CD4-positive, alpha-beta T cell (primary cell): Measurements from ENCODE around the gene EMSY. TPM values are rescaled to one million over a fixed set of nuclear protein-coding genes. Genes with fewer than 3 reads are reported as not detected.

ENCODE experiments used
- ATAC-seq: fragments of 200-7000 bp; cut with Tn5 transposase; one replicate; pipeline ENCODE4 v1.10.0; 2022; ENCODE audit warnings: mild to moderate bottlenecking; ENCODE audit not compliant: poor library complexity
- CTCF ChIA-PET: fragments of 350-600 bp; sonication (Branson Sonifier 250); formaldehyde crosslinking; loops from one replicate; lab custom pipeline; 2021; ENCODE audit warnings: antibody characterized with exemption, inconsistent platforms; lab: Charles Lee
- POLR2A ChIA-PET: fragments of 350-600 bp; sonication (Branson Sonifier 250); formaldehyde crosslinking; loops from one replicate; lab custom pipeline; 2021; ENCODE audit warnings: antibody characterized with exemption, inconsistent platforms; lab: Charles Lee
- DNase-seq, 14 experiments: peaks; one replicate each; pipeline ENCODE4 v3.0.0-alpha.2; 2013 to 2020; ENCODE audit warnings: mixed read lengths in 2 of 14
- H3K27ac ChIP-seq, 2 donors: one replicate each; pipeline versions ENCODE4 v1.5.1 to v1.7.0; 2013; ENCODE audit warnings: low read length in 2 of 2, low read depth in 1 of 2, mild to moderate bottlenecking in 1 of 2
- H3K27me3 ChIP-seq, 2 experiments: 1 replicate in 1 of 2; 2 replicates in 1 of 2; pipeline versions ENCODE4 v1.6.1 to v1.7.0; 2013; ENCODE audit warnings: low read length in 2 of 2, control low read depth in 1 of 2, mild to moderate bottlenecking in 1 of 2, moderate library complexity in 1 of 2; ENCODE audit not compliant: insufficient read depth in 2 of 2, control insufficient read depth in 1 of 2
- H3K36me3 ChIP-seq: one replicate; pipeline ENCODE4 v1.6.1; 2013; ENCODE audit warnings: low read length, control low read depth; ENCODE audit not compliant: insufficient read depth
- H3K4me1 ChIP-seq: one replicate; pipeline ENCODE4 v1.6.1; 2013; ENCODE audit warnings: low read length, control low read depth; ENCODE audit not compliant: insufficient read depth
- H3K4me3 ChIP-seq: one replicate; pipeline ENCODE4 v1.5.1; 2013; ENCODE audit warnings: mild to moderate bottlenecking, low read length, moderate library complexity
- H3K9me3 ChIP-seq, 2 experiments: 1 replicate in 1 of 2; 2 replicates in 1 of 2; pipeline versions ENCODE4 v1.6.1 to v1.7.0; 2013; ENCODE audit warnings: low read length in 2 of 2, mild to moderate bottlenecking in 2 of 2, control low read depth in 1 of 2, moderate library complexity in 1 of 2; ENCODE audit not compliant: control insufficient read depth in 1 of 2, insufficient read depth in 1 of 2
- H3K27ac Mint-ChIP-seq: one replicate; pipeline ENCODE4 v1.8.0; 2020; ENCODE audit warnings: mixed read lengths
- H3K27me3 Mint-ChIP-seq: one replicate; pipeline ENCODE4 v1.8.0; 2021; ENCODE audit warnings: mixed read lengths
- H3K36me3 Mint-ChIP-seq: one replicate; pipeline ENCODE4 v1.8.0; 2021; ENCODE audit warnings: low read depth, mixed read lengths
- H3K4me1 Mint-ChIP-seq: one replicate; pipeline ENCODE4 v1.8.0; 2021; ENCODE audit warnings: low read depth, mixed read lengths
- H3K4me3 Mint-ChIP-seq: one replicate; pipeline ENCODE4 v1.8.0; 2020; ENCODE audit warnings: mild to moderate bottlenecking, mixed read lengths
- H3K9me3 Mint-ChIP-seq: one replicate; pipeline ENCODE4 v1.8.0; 2020; ENCODE audit warnings: mixed read lengths
- CTCF ChIP-seq: fragments of 200-600 bp; IDR thresholded peaks from one replicate; pipeline ENCODE4 v1.8.0; 2022; ENCODE audit warnings: antibody characterized with exemption, mild to moderate bottlenecking
- intact Hi-C, 2 experiments: fragments of 100-400 bp; cut with DNase I in 1 of 2; cut with micrococcal nuclease in 1 of 2; formaldehyde crosslinking; loops; one replicate each; pipeline versions ENCODE4 v1.15.1 to v1.9.0; 2023 to 2025; cut with DNase I, micrococcal nuclease
- total RNA-seq, 174 experiments: library from RNA in 2 of 174; stranded (reverse) in 2 of 174; gene quantifications; one replicate each; pipeline ENCODE4 v1.2.3 and lab custom pipeline; 2021 to 2026

EMSY gene
- total RNA-seq, 2 experiments from 2014 or later: 20.9 to 21.8 TPM

GRCh38 chr11:76597533-76598425 lies 153.0 kb downstream of the EMSY start:
- Mint-ChIP-seq H3K27ac (no peak overlapping the region), H3K36me3 (no peaks in the 10 kb centered on the region), H3K4me1 (peaks cover 5% of the 10 kb centered on the region), H3K4me3 (no peak overlapping the region), H3K9me3 (no peaks in the 10 kb centered on the region), H3K27me3 (no peaks in the 10 kb centered on the region)
- DNase-seq: no peak
- Histone ChIP-seq H3K27ac (no peak overlapping the region), H3K36me3 (no peaks in the 10 kb centered on the region), H3K9me3 (no peaks in the 10 kb centered on the region), H3K4me1 (no peaks in the 10 kb centered on the region), H3K27me3 (no peaks in the 10 kb centered on the region), H3K4me3 (no peak overlapping the region)
- intact Hi-C loops: no loop called here
- TF ChIP-seq CTCF: no peak
- no peak for ATAC-seq
- CTCF ChIA-PET: no interaction called here
- POLR2A ChIA-PET: no interaction called here

GRCh38 chr11:76598426-76598839 lies 153.6 kb downstream of the EMSY start:
- no peaks in the 10 kb centered on the region for H3K9me3 Mint-ChIP-seq
- DNase-seq (peak in 1 of 14 experiments; percentile 26), ATAC-seq (no peak)
- Histone ChIP-seq H3K27ac (no peak overlapping the region), H3K27me3 (no peaks in the 10 kb centered on the region), H3K4me3 (no peak overlapping the region), H3K36me3 (no peaks in the 10 kb centered on the region), H3K4me1 (no peaks in the 10 kb centered on the region), H3K9me3 (no peaks in the 10 kb centered on the region)
- ChIA-PET CTCF (no interaction called here), POLR2A (no interaction called here)
- H3K27me3 Mint-ChIP-seq: no peaks in the 10 kb centered on the region
- TF ChIP-seq CTCF: no peak
- no peak overlapping the region for H3K4me3 Mint-ChIP-seq
- peaks cover 2% of the 10 kb centered on the region for H3K4me1 Mint-ChIP-seq
- intact Hi-C loops: no loop called here
- no peak overlapping the region for H3K27ac Mint-ChIP-seq
- H3K36me3 Mint-ChIP-seq: no peaks in the 10 kb centered on the region

- Mint-ChIP-seq H3K27me3 (no peaks in the 10 kb centered on the region), H3K4me3 (no peak overlapping the region), H3K36me3 (no peaks in the 10 kb centered on the region), H3K27ac (no peak overlapping the region), H3K4me1 (no peaks in the 10 kb centered on the region), H3K9me3 (no peaks in the 10 kb centered on the region)
- CTCF ChIA-PET: no interaction called here
- intact Hi-C loops: no loop called here
- Histone ChIP-seq H3K4me3 (no peak overlapping the region), H3K27me3 (no peaks in the 10 kb centered on the region), H3K36me3 (no peaks in the 10 kb centered on the region), H3K9me3 (no peaks in the 10 kb centered on the region), H3K4me1 (no peaks in the 10 kb centered on the region), H3K27ac (no peak overlapping the region)
- ATAC-seq: no peak
- no peak for DNase-seq
- POLR2A ChIA-PET: no interaction called here
- TF ChIP-seq CTCF: no peak
Measured at GRCh38 chr11:76599041-76600013, 154.5 kb downstream of the EMSY start.
